ENCODE measurements around the gene ACOXL. TPM values are rescaled to one million over a fixed set of nuclear protein-coding genes. Genes with fewer than 3 reads are reported as not detected.

Gene ACOXL
- 0.24 TPM in 1 of 2 replicates, not detected in the other for total RNA-seq

DNA sequence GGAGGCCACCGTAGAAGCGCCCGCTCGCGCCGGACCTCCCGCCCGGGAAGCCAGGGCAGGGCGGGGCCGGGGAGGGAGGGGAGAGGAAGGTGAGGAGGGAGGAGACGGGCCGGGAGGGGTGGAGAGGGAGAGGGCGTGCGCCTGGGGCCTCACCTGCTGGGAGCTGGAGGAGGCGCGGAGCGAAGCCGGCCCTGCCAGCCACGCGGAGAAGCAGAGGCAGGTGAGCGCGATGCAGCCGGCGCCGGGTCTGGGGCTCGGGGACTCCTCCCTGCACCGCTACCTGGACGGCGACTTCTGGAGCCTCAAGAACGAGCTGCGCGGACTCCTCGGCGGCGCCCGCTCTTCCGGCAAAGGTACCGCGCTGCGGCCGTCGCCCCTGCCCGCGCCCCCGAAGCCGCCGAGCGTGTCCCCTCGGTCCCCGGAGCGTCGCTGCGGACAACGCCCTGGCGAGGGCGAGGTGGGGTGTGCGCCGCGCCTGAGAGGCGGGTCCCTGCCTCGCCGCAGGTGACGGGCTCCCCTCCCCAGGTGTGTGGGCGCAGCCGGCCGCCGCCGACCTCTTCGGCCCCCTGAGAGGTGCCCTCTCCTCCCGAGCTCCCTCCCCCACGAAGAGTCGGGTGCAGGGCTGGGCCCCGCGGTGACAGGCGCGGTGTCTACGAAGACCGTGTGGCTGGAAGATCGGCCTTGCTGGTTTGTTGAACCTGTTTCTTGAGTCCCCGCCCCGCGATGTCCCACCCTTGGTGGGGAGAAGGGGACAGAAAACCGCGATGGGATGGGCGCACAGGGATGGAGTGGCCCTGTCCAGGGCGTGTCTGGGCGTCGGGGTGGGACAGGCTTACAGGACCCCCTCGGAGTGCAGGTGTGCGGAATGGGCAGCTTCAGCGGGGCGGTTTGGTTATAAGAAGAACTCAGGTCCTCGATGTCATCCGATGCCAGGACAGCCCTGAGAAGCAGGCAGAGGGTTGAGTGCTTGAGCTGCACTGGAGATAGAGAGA, at the start of gene ACOXL:
Gene ACOXL (plus strand): TSS at position 152 of the 992 bp plus-strand sequence. CDS start 35,817 bp downstream, outside the sequence.

DNA sequence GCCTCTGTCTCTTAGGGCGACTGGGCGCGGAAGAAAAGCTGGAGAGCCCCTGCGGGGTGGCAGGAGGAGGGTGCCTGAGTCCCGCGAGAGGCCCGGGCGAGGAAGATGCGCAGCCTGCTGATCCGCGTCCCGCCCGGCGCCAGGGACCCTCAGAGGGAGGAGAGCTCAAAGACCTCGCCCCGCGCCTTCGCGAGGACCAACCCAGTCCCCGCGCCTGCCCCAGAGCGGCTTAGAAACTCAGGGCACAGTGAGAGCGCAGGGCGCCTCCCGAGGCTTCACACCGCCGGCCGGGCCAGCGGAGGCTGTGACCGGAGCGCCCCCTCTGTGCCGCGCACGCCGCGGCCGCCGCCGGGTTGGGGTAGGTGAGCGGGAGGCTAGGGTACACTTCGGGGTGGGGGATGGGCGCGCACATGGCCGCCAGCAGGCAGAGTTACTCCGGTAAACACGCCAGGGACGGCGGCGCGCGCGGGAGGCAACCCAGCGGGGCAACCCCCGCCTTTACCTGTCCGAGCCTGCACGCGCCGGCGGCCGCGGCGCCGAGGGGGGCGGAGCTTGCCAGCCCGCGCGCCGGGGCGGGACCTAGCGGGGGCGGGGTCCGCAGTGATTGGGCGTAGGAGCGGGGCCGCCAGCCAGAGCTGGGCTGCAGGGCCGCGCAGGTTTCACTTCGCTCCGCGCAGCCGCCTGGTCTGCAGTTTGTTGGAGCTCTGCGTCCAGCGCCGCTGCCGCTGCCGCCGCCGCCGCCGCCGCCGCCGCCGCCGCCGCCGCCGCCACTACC, 388.1 kb downstream of the ACOXL start, which contains the start of gene BCL2L11:
Gene BCL2L11 (plus strand): TSS at position 662 of the 775 bp plus-strand sequence. CDS start 2,832 bp downstream, outside the sequence.

Other genes starting within 250 kb of the ACOXL start
- gene RGPD6, start 155.4 kb upstream of the ACOXL start, total RNA-seq: 16.2 and 24.6 TPM in 2 replicates
- gene BUB1, start 54.5 kb upstream of the ACOXL start, total RNA-seq: 1.3 and 6.5 TPM in 2 replicates

All from tracheal epithelial cell (primary cell).